Fibroblast of skin of right biceps (primary cell): ENCODE results near the gene CXCL14.

Experiments
- DNase-seq: peaks from one replicate; pipeline ENCODE4 v3.0.0-alpha.2; 2013

The CXCL14 gene

GRCh38 chr5:135566422-135567400, 12.1 kb downstream of the CXCL14 start:
- no peak for DNase-seq

GRCh38 chr5:135565725-135566421, 12.9 kb downstream of the CXCL14 start:
- peak; percentile 52 for DNase-seq

- peak; percentile 42 for DNase-seq
Measured at GRCh38 chr5:135565266-135565665, 13.5 kb downstream of the CXCL14 start.

GRCh38 chr5:135564331-135564730, 14.5 kb downstream of the CXCL14 start:
- no peak for DNase-seq

GRCh38 chr5:135561266-135561665, 17.5 kb downstream of the CXCL14 start:
- no peak for DNase-seq

- peak; percentile 77 for DNase-seq
Measured at GRCh38 chr5:135560858-135561257, 17.9 kb downstream of the CXCL14 start.

GRCh38 chr5:135559354-135559753, 19.4 kb downstream of the CXCL14 start:
- peak; percentile 40 for DNase-seq

- no peak for DNase-seq
Measured at GRCh38 chr5:135557076-135557838, 21.5 kb downstream of the CXCL14 start.

GRCh38 chr5:135556620-135557019, 22.2 kb downstream of the CXCL14 start:
- no peak for DNase-seq

- DNase-seq: no peak
Measured at GRCh38 chr5:135555530-135555929, 23.3 kb downstream of the CXCL14 start.

GRCh38 chr5:135553688-135554462, 24.9 kb downstream of the CXCL14 start:
- no peak for DNase-seq

GRCh38 chr5:135551593-135552447, 27.0 kb downstream of the CXCL14 start:
- peak; percentile 62 for DNase-seq

- no peak for DNase-seq
Measured at GRCh38 chr5:135549413-135549812, 29.4 kb downstream of the CXCL14 start.

- no peak for DNase-seq
Measured at GRCh38 chr5:135547590-135548254, 31.1 kb downstream of the CXCL14 start.

GRCh38 chr5:135546912-135547311, 31.9 kb downstream of the CXCL14 start:
- DNase-seq: no peak

- DNase-seq: no peak
Measured at GRCh38 chr5:135546101-135546500, 32.7 kb downstream of the CXCL14 start.

- DNase-seq: no peak
Measured at GRCh38 chr5:135545099-135545498, 33.7 kb downstream of the CXCL14 start.

- DNase-seq: no peak
Measured at GRCh38 chr5:135543485-135544304, 35.1 kb downstream of the CXCL14 start.

GRCh38 chr5:135543001-135543484, 35.7 kb downstream of the CXCL14 start:
- DNase-seq: no peak
